ENCODE results near the gene ANKRD10.

ANKRD10 gene

DNA sequence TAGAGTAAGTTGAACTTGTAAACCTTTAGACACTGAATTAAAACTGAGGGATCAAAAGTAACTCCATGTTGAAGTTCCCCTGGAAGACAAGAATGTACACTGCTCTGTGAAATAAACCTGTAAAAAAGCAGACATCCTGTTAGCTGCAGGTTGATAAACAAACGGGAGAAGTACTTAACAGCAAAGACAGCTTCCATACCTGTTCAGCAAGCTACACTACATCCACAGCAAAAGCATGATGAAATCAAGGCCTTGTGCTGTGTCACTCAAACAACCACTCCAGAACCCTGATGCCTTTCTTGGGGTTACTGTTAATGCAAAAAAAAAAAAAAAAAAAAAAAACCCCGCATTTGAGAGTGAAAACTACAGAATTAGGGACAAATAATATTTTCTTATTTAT, 20.8 kb downstream of the ANKRD10 start:
- Histone ChIP-seq H4K20me1 (ENCODE audit: insufficient read depth, low read length) (peaks cover 23% of the 10 kb centered on the region; the same call in 1 of the 2 replicates), H3K4me1 (ENCODE audit: insufficient read depth, low read length) (no peaks in the 10 kb centered on the region), H2AFZ (ENCODE audit: low read depth, low read length) (no peak overlapping the region), H3K79me2 (ENCODE audit: insufficient read depth, low read length) (peaks cover 18% of the 10 kb centered on the region; the same call in 1 of the 2 replicates), H3K36me3 (ENCODE audit: insufficient read depth, low read length) (peaks cover 77% of the 10 kb centered on the region), H3K27ac (ENCODE audit: low read length) (no peak overlapping the region), H3K4me2 (ENCODE audit: insufficient read depth, low read length) (no peak overlapping the region), H3K27me3 (ENCODE audit: insufficient read depth, low read length, poor library complexity) (no peaks in the 10 kb centered on the region), H3K9ac (ENCODE audit: low read depth, low read length) (no peak overlapping the region), H3K4me3 (ENCODE audit: low read depth in 1 of 2, low read length in 2 of 2) (no peak overlapping the region), H3K9me3 (ENCODE audit: insufficient read depth, low read length, severe bottlenecking) (no peaks in the 10 kb centered on the region)
- TF ChIP-seq, protein P1, sequence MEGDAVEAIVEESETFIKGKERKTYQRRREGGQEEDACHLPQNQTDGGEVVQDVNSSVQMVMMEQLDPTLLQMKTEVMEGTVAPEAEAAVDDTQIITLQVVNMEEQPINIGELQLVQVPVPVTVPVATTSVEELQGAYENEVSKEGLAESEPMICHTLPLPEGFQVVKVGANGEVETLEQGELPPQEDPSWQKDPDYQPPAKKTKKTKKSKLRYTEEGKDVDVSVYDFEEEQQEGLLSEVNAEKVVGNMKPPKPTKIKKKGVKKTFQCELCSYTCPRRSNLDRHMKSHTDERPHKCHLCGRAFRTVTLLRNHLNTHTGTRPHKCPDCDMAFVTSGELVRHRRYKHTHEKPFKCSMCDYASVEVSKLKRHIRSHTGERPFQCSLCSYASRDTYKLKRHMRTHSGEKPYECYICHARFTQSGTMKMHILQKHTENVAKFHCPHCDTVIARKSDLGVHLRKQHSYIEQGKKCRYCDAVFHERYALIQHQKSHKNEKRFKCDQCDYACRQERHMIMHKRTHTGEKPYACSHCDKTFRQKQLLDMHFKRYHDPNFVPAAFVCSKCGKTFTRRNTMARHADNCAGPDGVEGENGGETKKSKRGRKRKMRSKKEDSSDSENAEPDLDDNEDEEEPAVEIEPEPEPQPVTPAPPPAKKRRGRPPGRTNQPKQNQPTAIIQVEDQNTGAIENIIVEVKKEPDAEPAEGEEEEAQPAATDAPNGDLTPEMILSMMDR (IDR thresholded peaks at IDR 0.05; ENCODE audit: borderline replicate concordance, extremely low read depth, low read length, poor library complexity, severe bottlenecking) = no peak
- DNase-seq (no peak), ATAC-seq (ENCODE audit: insufficient read depth, low read depth) (no peak)

DNA sequence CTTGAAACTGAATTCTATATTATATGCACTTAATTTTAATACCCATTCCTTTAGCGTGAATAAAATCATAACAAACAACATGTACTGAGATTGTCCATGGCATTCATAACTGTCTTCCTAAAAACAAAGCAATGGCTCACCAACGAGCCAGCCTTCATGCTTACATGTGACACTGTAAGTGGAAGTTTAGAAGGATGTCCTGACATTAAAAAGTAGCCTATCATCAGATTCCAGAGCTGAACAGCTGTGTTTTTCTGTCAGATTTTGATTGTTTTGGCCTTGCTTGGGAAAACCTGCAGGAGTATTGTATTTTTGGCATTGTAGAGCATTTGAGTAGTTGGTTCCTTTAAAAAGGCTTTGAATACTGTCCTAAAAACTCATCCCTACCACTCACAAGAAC, 21.3 kb downstream of the ANKRD10 start:
- H3K36me3 ChIP-seq (ENCODE audit: insufficient read depth, low read length) = peaks cover 74% of the 10 kb centered on the region
- no peak overlapping the region for H2AFZ ChIP-seq (ENCODE audit: low read depth, low read length)
- peaks cover 22% of the 10 kb centered on the region; the same call in 1 of the 2 replicates for H4K20me1 ChIP-seq (ENCODE audit: insufficient read depth, low read length)
- H3K27me3 ChIP-seq (ENCODE audit: insufficient read depth, low read length, poor library complexity) = no peaks in the 10 kb centered on the region
- DNase-seq (no peak), ATAC-seq (ENCODE audit: insufficient read depth, low read depth) (no peak)
- no peaks in the 10 kb centered on the region for H3K9me3 ChIP-seq (ENCODE audit: insufficient read depth, low read length, severe bottlenecking)
- no peak overlapping the region for H3K4me2 ChIP-seq (ENCODE audit: insufficient read depth, low read length)
- peaks cover 18% of the 10 kb centered on the region; the same call in 1 of the 2 replicates for H3K79me2 ChIP-seq (ENCODE audit: insufficient read depth, low read length)
- H3K27ac ChIP-seq (ENCODE audit: low read length) = no peak overlapping the region
- no peaks in the 10 kb centered on the region for H3K4me1 ChIP-seq (ENCODE audit: insufficient read depth, low read length)
- H3K4me3 ChIP-seq (ENCODE audit: low read depth in 1 of 2, low read length in 2 of 2) = no peak overlapping the region
- no peak overlapping the region for H3K9ac ChIP-seq (ENCODE audit: low read depth, low read length)
- TF ChIP-seq EZH2 (IDR thresholded peaks at IDR 0.05; ENCODE audit: borderline replicate concordance, low read depth, low read length, severe bottlenecking) = no peak
- TF ChIP-seq, protein P1 (IDR thresholded peaks at IDR 0.05; ENCODE audit: borderline replicate concordance, extremely low read depth, low read length, poor library complexity, severe bottlenecking) = no peak

DNA sequence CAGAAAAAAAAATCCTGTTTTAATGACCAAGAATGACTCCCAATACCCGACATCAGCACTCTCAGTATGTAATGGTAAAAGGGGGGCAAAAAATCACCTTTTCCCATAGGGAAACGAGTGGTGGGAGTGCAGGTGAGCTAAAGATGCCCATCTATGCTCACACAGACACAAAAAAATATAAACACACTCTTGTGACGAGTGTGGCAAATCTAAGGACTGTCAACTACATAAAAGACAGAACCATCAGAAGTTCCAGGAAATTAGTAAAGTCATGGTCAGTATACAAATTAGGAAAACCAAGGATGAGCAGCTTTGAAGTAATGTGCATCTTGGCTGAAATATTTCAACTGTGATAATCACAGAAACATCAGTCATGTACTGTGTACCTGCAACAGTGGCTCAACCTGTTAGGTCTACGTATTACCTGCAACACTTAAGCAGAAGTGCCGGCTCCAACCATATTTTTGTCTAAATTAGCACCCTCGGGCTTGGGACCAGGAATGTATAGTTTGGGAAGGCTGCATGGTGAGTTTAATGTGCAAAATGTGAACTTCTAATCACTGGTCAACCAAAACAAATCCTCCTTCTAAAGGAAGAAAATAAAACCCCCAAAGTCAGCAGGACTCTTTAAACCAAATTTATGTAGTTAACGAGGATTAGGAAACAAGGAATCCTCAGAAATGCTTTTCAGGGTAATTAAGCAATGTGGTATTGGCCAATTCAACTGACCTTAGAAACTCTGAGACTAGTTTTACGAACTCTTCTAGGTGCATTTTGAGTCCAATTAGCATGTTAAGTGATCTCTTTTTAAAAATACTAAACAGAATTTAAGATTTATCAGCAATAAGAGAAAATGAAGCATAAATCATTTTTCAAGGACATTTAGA, 24.3 kb downstream of the ANKRD10 start:
- Histone ChIP-seq H3K36me3 (ENCODE audit: insufficient read depth, low read length) (peaks cover 47% of the 10 kb centered on the region), H3K9me3 (ENCODE audit: insufficient read depth, low read length, severe bottlenecking) (no peaks in the 10 kb centered on the region), H3K79me2 (ENCODE audit: insufficient read depth, low read length) (no peaks in the 10 kb centered on the region), H3K9ac (ENCODE audit: low read depth, low read length) (no peak overlapping the region), H3K4me1 (ENCODE audit: insufficient read depth, low read length) (no peaks in the 10 kb centered on the region), H3K4me3 (ENCODE audit: low read depth in 1 of 2, low read length in 2 of 2) (no peak overlapping the region), H3K27ac (ENCODE audit: low read length) (no peak overlapping the region), H4K20me1 (ENCODE audit: insufficient read depth, low read length) (peaks cover 8% of the 10 kb centered on the region; the same call in 1 of the 2 replicates), H3K27me3 (ENCODE audit: insufficient read depth, low read length, poor library complexity) (no peaks in the 10 kb centered on the region), H3K4me2 (ENCODE audit: insufficient read depth, low read length) (no peak overlapping the region), H2AFZ (ENCODE audit: low read depth, low read length) (no peak overlapping the region)
- DNase-seq (no peak), ATAC-seq (ENCODE audit: insufficient read depth, low read depth) (no peak)
- TF ChIP-seq, protein P1 (IDR thresholded peaks at IDR 0.05; ENCODE audit: borderline replicate concordance, extremely low read depth, low read length, poor library complexity, severe bottlenecking) = no peak
- no peak for TF ChIP-seq EZH2 (IDR thresholded peaks at IDR 0.05; ENCODE audit: borderline replicate concordance, low read depth, low read length, severe bottlenecking)
